ENCODE results near the gene MAP4K1.

The MAP4K1 gene

GRCh38 chr19:38663957-38664502 is 46.3 kb upstream of the MAP4K1 start:
- H3K4me3 ChIP-seq (ENCODE audit: control insufficient read depth, low read depth, low read length) = no peak overlapping the region
- no peak for TF ChIP-seq CTCF (conservative IDR thresholded peaks at IDR 0.05; ENCODE audit: control insufficient read depth, insufficient read depth, low read depth, low read length)
- DNase-seq (ENCODE audit: low read depth) = no peak

- H3K4me3 ChIP-seq (ENCODE audit: control insufficient read depth, low read depth, low read length) = no peak overlapping the region
- TF ChIP-seq CTCF (conservative IDR thresholded peaks at IDR 0.05; ENCODE audit: control insufficient read depth, insufficient read depth, low read depth, low read length) = no peak
- no peak for DNase-seq (ENCODE audit: low read depth)
These were observed 45.5 kb upstream of the MAP4K1 start for GRCh38 chr19:38663156-38663651.

- no peak overlapping the region for H3K4me3 ChIP-seq (ENCODE audit: control insufficient read depth, low read depth, low read length)
- TF ChIP-seq CTCF (conservative IDR thresholded peaks at IDR 0.05; ENCODE audit: control insufficient read depth, insufficient read depth, low read depth, low read length) = no peak
- DNase-seq (ENCODE audit: low read depth) = no peak
These were observed 44.9 kb upstream of the MAP4K1 start for GRCh38 chr19:38662537-38663155.

GRCh38 chr19:38661996-38662395 is 44.2 kb upstream of the MAP4K1 start:
- H3K4me3 ChIP-seq (ENCODE audit: control insufficient read depth, low read depth, low read length) = no peak overlapping the region
- no peak for TF ChIP-seq CTCF (conservative IDR thresholded peaks at IDR 0.05; ENCODE audit: control insufficient read depth, insufficient read depth, low read depth, low read length)

GRCh38 chr19:38661136-38661535 is 43.4 kb upstream of the MAP4K1 start:
- DNase-seq (ENCODE audit: low read depth) = peak; percentile 69
- TF ChIP-seq CTCF (conservative IDR thresholded peaks at IDR 0.05; ENCODE audit: control insufficient read depth, insufficient read depth, low read depth, low read length) = no peak
- H3K4me3 ChIP-seq (ENCODE audit: control insufficient read depth, low read depth, low read length) = no peak overlapping the region

More at GRCh38 chr19:38661996-38662395, 44.2 kb upstream of the MAP4K1 start:
- no peak for DNase-seq (ENCODE audit: low read depth)

- H3K4me3 ChIP-seq (ENCODE audit: control insufficient read depth, low read depth, low read length) = no peak overlapping the region
- TF ChIP-seq CTCF (conservative IDR thresholded peaks at IDR 0.05; ENCODE audit: control insufficient read depth, insufficient read depth, low read depth, low read length) = no peak
- no peak for DNase-seq (ENCODE audit: low read depth)
These were observed 43.0 kb upstream of the MAP4K1 start for GRCh38 chr19:38660724-38661123.
